Progenitor cell of endocrine pancreas (in vitro differentiated cells): Measurements from ENCODE around the gene NIPA2. TPM values are rescaled to one million over a fixed set of nuclear protein-coding genes. Genes with fewer than 3 reads are reported as not detected.

Source experiments
- DNase-seq: peaks from one replicate; pipeline ENCODE4 v3.0.0; 2021; ENCODE audit warnings: low spot score; ENCODE audit not compliant: unreplicated experiment
- H3K27ac Mint-ChIP-seq: 2 replicates; pipeline ENCODE4 v1.8.0; 2021; ENCODE audit warnings: mild to moderate bottlenecking, moderate library complexity, mixed read lengths
- H3K27me3 Mint-ChIP-seq: 2 replicates; pipeline ENCODE4 v1.8.0; 2021; ENCODE audit warnings: mixed read lengths
- H3K36me3 Mint-ChIP-seq: 2 replicates; pipeline ENCODE4 v1.8.0; 2022; ENCODE audit warnings: mixed read lengths; ENCODE audit not compliant: insufficient read depth
- H3K4me1 Mint-ChIP-seq: 2 replicates; pipeline ENCODE4 v1.8.0; 2021; ENCODE audit warnings: low read depth, mixed read lengths
- H3K4me3 Mint-ChIP-seq: 2 replicates; pipeline ENCODE4 v1.8.0; 2021; ENCODE audit warnings: low read depth, mild to moderate bottlenecking, moderate library complexity, mixed read lengths
- H3K9me3 Mint-ChIP-seq: 2 replicates; pipeline ENCODE4 v1.8.0; 2021; ENCODE audit warnings: low read depth, mixed read lengths
- CTCF ChIP-seq: fragments of 200-600 bp; sonication (generic); IDR thresholded peaks from one replicate; pipeline ENCODE4 v1.5.0; 2021; ENCODE audit warnings: antibody characterized with exemption, mild to moderate bottlenecking; ENCODE audit not compliant: unreplicated experiment
- total RNA-seq: library from RNA; stranded (reverse); gene quantifications from 2 replicates; pipeline ENCODE4 v1.2.1, GENCODE V29; 2021

NIPA2 gene
- total RNA-seq, 1 donor from 2014 or later = 34.3 TPM

- Mint-ChIP-seq H3K27ac (no peak overlapping the region), H3K4me1 (no peaks in the 10 kb centered on the region), H3K27me3 (no peaks in the 10 kb centered on the region), H3K36me3 (peaks cover 27% of the 10 kb centered on the region), H3K9me3 (no peaks in the 10 kb centered on the region), H3K4me3 (no peak overlapping the region)
- no peak for TF ChIP-seq CTCF
- DNase-seq = no peak
Measured at GRCh38 chr15:22916606-22917350, 78.3 kb downstream of the NIPA2 start.

DNA sequence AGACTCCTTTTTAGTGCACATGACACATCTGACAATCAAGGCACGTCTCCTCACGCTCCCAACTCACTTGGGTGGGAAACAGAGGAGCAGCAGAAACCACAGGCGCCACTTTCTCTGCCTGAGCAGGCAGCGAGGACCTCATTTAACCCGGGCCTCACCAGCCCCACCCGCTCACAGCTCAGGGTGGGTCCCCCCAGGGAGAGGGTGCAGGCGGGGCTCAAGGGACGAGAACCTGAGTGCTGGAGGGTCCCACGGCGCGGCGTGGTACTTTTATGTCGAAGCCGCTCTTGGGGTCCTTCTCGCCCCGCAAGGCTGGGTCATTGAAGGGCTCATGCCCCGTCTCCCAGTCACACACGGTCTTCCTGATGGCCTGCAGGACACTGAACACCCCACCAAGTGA, 79.1 kb downstream of the NIPA2 start:
- Mint-ChIP-seq H3K9me3 (no peaks in the 10 kb centered on the region), H3K27me3 (no peaks in the 10 kb centered on the region), H3K4me3 (no peak overlapping the region), H3K36me3 (peaks cover 26% of the 10 kb centered on the region), H3K27ac (no peak overlapping the region), H3K4me1 (no peaks in the 10 kb centered on the region)
- no peak for DNase-seq
- TF ChIP-seq CTCF = no peak

Other genes with a start within 250 kb of the NIPA2 start
- gene NIPA1, start 52.0 kb upstream of the NIPA2 start, total RNA-seq = 18.1 and 20.2 TPM in 2 replicates
- gene CYFIP1, start 141.7 kb downstream of the NIPA2 start, total RNA-seq = 169 and 175 TPM in 2 replicates
- 22.5 and 24.3 TPM in 2 replicates for gene TUBGCP5, start 200.9 kb downstream of the NIPA2 start, total RNA-seq